ENCODE results near the gene TDRD9. TPM values are rescaled to one million over a fixed set of nuclear protein-coding genes. Genes with fewer than 3 reads are reported as not detected.

The TDRD9 gene
- total and polyA plus RNA-seq, 2 of the 4 experiments (the other 2 are of a cell fraction): 0.07 to 0.18 TPM

- ATAC-seq (ENCODE audit: low read depth): no peak
- H3K27ac ChIP-seq (ENCODE audit: insufficient read depth, low read length): no peak overlapping the region
- H2BK120ac ChIP-seq (ENCODE audit: low read depth, low read length): no peak overlapping the region
- intact Hi-C loops (cut with micrococcal nuclease): no loop called here
- ChIA-PET CTCF (no interaction called here), POLR2A (ENCODE audit: unreplicated experiment) (no interaction called here)
- no peak overlapping the region for H2AFZ ChIP-seq (replicated peaks; ENCODE audit: low read length, poor library complexity)
- TF ChIP-seq SMC3 (IDR thresholded peaks at IDR 0.05; ENCODE audit: low read depth, low read length) (no peak), RCOR1 (IDR thresholded peaks at IDR 0.05; ENCODE audit: insufficient replicate concordance, low read length) (no peak), NFE2L2 (IDR thresholded peaks at IDR 0.05; ENCODE audit: low read depth, low read length) (no peak), CEBPB (IDR thresholded peaks at IDR 0.05; ENCODE audit: low read depth, low read length) (no peak)
- H3K4me2 ChIP-seq (ENCODE audit: low read depth, low read length): no peak overlapping the region
- no peak overlapping the region for H3K14ac ChIP-seq (replicated peaks; ENCODE audit: low read depth, low read length)
- no peaks in the 10 kb centered on the region for H3K79me1 ChIP-seq (ENCODE audit: low read depth in 1 of 2, low read length in 2 of 2)
- no peaks in the 10 kb centered on the region for H3K4me1 ChIP-seq (ENCODE audit: control insufficient read depth, insufficient read depth, low read length)
- in situ Hi-C loops (cut with MboI; ENCODE audit: low sequenced_read_pairs): no loop called here
- no peak overlapping the region for H4K8ac ChIP-seq (ENCODE audit: low read depth in 2 of 2, low read length in 2 of 2)
- no peak overlapping the region for H2BK15ac ChIP-seq (ENCODE audit: low read depth, low read length)
- no peaks in the 10 kb centered on the region for H3K9me3 ChIP-seq (ENCODE audit: control insufficient read depth, insufficient read depth, low read length)
- H3K36me3 ChIP-seq (ENCODE audit: control insufficient read depth, insufficient read depth, low read length): no peaks in the 10 kb centered on the region
- no peak overlapping the region for H2AK5ac ChIP-seq (ENCODE audit: low read depth, low read length)
- no peak overlapping the region for H3K56ac ChIP-seq (ENCODE audit: extremely low read depth, insufficient read depth, low read length)
- WGBS, 2 experiments (ENCODE audit: extremely low coverage in 2 of 2, insufficient read length in 1 of 2): 15% methylated on average over 5 of the region's 9 CpGs; no CpG with 5 or more reads in 1 of the 2 experiments
- no TSS peak for BruUV-seq (replicated peaks)
- H4K5ac ChIP-seq (ENCODE audit: low read depth, low read length): no peak overlapping the region
- H3K9ac ChIP-seq (ENCODE audit: low read depth, low read length): no peak overlapping the region
- H3K18ac ChIP-seq (ENCODE audit: low read depth, low read length): no peak overlapping the region
- no peak overlapping the region for H2BK5ac ChIP-seq (ENCODE audit: low read depth, low read length, poor library complexity, severe bottlenecking)
- H3K23ac ChIP-seq (ENCODE audit: low read depth, low read length): no peak overlapping the region
- no peak overlapping the region for H3K4ac ChIP-seq (ENCODE audit: low read depth, low read length)
- no peak overlapping the region for H3K4me3 ChIP-seq (ENCODE audit: insufficient read depth, low read depth, low read length)
- no peak overlapping the region for H4K91ac ChIP-seq (ENCODE audit: insufficient read depth, low read depth, low read length)
- H2AK9ac ChIP-seq (replicated peaks; ENCODE audit: low read depth, low read length, poor library complexity): no peak overlapping the region
- dilution Hi-C loops (cut with HindIII; ENCODE audit: low sequenced_read_pairs, unreplicated experiment): no loop called here
- H2BK20ac ChIP-seq (ENCODE audit: low read depth, low read length): no peak overlapping the region
- no peaks in the 10 kb centered on the region; the same call in 1 of the 2 replicates for H3K27me3 ChIP-seq (ENCODE audit: control insufficient read depth, insufficient read depth, low read length)
- no peak for DNase-seq
- no peaks in the 10 kb centered on the region for H3K9me1 ChIP-seq (ENCODE audit: insufficient read depth, low read length)
- no peaks in the 10 kb centered on the region for H4K20me1 ChIP-seq (ENCODE audit: insufficient read depth, low read length)
Measured at GRCh38 chr14:104049576-104050240, 121.5 kb downstream of the TDRD9 start.

All from IMR-90 (cell line).